ENCODE results near the gene TMOD4. TPM values are rescaled to one million over a fixed set of nuclear protein-coding genes. Genes with fewer than 3 reads are reported as not detected.
A peak's percentile ranks its signal among the peaks of the same experiment; 100 is the strongest.

TMOD4 gene
- total and polyA plus RNA-seq, 9 of the 15 experiments (the other 6 are each of a cell fraction or from before 2014, with no cell fraction given) = 0.18 to 1.8 (median 1.1) TPM; not detected in 1

DNA sequence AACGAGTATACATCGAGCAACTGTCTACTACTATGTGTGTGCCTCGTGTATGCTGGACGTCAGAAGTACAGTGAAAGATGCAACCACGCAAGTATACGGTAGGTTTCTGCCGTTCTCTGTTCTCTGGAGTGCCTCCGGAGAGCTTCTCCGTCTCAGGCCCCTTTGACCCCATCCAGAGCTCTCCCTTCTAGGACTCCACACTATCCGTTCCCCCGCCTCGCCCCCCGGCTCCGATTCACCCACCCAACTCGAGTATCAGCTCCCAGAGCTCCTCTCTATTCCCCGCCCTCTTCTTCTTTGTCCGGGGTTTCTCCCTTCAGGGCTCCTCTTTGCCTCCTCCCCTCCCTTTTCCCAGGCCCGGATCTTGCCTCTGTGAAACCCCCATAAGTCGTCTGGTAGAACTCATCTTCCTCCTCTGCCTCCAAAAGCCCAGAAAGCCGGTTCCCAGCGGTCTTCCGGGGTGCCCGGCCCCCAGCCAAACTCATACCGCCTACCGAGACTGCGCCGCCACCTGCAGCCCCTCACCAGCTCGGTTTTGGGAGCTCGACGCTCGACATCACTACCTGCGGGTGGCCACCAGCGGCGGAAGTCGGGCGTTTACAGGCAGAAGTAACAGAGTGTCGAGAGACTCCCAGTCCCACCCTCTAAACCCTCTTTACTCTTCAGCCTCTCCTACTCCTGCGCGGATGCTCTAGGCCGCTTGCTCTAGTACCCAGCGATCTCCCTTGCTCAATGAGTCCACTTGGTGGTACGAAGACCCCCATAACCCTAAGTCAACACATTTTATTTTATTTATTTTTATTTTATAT lies 14.1 kb upstream of the TMOD4 start, which contains the start of gene VPS72 (continued):
- no peak for TF ChIP-seq BDP1 (IDR thresholded peaks at IDR 0.05; ENCODE audit: insufficient read depth, insufficient read length)
- TF ChIP-seq, protein P1, sequence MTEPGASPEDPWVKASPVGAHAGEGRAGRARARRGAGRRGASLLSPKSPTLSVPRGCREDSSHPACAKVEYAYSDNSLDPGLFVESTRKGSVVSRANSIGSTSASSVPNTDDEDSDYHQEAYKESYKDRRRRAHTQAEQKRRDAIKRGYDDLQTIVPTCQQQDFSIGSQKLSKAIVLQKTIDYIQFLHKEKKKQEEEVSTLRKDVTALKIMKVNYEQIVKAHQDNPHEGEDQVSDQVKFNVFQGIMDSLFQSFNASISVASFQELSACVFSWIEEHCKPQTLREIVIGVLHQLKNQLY (CRISPR knock-in tag; conservative IDR thresholded peaks at IDR 0.05) = no peak
- no peak for TF ChIP-seq ZNF184 (CRISPR knock-in tag; IDR thresholded peaks at IDR 0.05)
- TF ChIP-seq, protein P2, sequence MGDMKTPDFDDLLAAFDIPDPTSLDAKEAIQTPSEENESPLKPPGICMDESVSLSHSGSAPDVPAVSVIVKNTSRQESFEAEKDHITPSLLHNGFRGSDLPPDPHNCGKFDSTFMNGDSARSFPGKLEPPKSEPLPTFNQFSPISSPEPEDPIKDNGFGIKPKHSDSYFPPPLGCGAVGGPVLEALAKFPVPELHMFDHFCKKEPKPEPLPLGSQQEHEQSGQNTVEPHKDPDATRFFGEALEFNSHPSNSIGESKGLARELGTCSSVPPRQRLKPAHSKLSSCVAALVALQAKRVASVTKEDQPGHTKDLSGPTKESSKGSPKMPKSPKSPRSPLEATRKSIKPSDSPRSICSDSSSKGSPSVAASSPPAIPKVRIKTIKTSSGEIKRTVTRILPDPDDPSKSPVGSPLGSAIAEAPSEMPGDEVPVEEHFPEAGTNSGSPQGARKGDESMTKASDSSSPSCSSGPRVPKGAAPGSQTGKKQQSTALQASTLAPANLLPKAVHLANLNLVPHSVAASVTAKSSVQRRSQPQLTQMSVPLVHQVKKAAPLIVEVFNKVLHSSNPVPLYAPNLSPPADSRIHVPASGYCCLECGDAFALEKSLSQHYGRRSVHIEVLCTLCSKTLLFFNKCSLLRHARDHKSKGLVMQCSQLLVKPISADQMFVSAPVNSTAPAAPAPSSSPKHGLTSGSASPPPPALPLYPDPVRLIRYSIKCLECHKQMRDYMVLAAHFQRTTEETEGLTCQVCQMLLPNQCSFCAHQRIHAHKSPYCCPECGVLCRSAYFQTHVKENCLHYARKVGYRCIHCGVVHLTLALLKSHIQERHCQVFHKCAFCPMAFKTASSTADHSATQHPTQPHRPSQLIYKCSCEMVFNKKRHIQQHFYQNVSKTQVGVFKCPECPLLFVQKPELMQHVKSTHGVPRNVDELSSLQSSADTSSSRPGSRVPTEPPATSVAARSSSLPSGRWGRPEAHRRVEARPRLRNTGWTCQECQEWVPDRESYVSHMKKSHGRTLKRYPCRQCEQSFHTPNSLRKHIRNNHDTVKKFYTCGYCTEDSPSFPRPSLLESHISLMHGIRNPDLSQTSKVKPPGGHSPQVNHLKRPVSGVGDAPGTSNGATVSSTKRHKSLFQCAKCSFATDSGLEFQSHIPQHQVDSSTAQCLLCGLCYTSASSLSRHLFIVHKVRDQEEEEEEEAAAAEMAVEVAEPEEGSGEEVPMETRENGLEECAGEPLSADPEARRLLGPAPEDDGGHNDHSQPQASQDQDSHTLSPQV (IDR thresholded peaks at IDR 0.05) = no peak; the same call in 1 of the 2 replicates
- TF ChIP-seq GABPB1 (CRISPR knock-in tag; IDR thresholded peaks at IDR 0.05) = peak; percentile 91
- TF ChIP-seq COPS2 (conservative IDR thresholded peaks at IDR 0.05) = no peak
- TF ChIP-seq, protein P3, sequence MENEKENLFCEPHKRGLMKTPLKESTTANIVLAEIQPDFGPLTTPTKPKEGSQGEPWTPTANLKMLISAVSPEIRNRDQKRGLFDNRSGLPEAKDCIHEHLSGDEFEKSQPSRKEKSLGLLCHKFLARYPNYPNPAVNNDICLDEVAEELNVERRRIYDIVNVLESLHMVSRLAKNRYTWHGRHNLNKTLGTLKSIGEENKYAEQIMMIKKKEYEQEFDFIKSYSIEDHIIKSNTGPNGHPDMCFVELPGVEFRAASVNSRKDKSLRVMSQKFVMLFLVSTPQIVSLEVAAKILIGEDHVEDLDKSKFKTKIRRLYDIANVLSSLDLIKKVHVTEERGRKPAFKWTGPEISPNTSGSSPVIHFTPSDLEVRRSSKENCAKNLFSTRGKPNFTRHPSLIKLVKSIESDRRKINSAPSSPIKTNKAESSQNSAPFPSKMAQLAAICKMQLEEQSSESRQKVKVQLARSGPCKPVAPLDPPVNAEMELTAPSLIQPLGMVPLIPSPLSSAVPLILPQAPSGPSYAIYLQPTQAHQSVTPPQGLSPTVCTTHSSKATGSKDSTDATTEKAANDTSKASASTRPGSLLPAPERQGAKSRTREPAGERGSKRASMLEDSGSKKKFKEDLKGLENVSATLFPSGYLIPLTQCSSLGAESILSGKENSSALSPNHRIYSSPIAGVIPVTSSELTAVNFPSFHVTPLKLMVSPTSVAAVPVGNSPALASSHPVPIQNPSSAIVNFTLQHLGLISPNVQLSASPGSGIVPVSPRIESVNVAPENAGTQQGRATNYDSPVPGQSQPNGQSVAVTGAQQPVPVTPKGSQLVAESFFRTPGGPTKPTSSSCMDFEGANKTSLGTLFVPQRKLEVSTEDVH (IDR thresholded peaks at IDR 0.05; ENCODE audit: low read depth, partially characterized antibody) = peak; percentile 76
- peak; percentile 76 for TF ChIP-seq TAF7 (tag; IDR thresholded peaks at IDR 0.05)
- TF ChIP-seq GABPB2 (CRISPR knock-in tag; conservative IDR thresholded peaks at IDR 0.05) = no peak
- TF ChIP-seq ZNF584 (CRISPR knock-in tag; IDR thresholded peaks at IDR 0.05; ENCODE audit: low read depth) = no peak
- no peak for TF ChIP-seq ZNF354B (CRISPR knock-in tag; IDR thresholded peaks at IDR 0.05)
- TF ChIP-seq, protein P4, sequence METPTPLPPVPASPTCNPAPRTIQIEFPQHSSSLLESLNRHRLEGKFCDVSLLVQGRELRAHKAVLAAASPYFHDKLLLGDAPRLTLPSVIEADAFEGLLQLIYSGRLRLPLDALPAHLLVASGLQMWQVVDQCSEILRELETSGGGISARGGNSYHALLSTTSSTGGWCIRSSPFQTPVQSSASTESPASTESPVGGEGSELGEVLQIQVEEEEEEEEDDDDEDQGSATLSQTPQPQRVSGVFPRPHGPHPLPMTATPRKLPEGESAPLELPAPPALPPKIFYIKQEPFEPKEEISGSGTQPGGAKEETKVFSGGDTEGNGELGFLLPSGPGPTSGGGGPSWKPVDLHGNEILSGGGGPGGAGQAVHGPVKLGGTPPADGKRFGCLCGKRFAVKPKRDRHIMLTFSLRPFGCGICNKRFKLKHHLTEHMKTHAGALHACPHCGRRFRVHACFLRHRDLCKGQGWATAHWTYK (CRISPR knock-in tag; IDR thresholded peaks at IDR 0.05) = 0 out of 2 replicates have a peak, but pooled peaks have one; percentile 77
- no peak for TF ChIP-seq KAT8 (IDR thresholded peaks at IDR 0.05; ENCODE audit: low read depth)
- no peak; the same call in 1 of the 2 replicates for TF ChIP-seq SOX6 (IDR thresholded peaks at IDR 0.05)
- TF ChIP-seq ZNF134 (CRISPR knock-in tag; conservative IDR thresholded peaks at IDR 0.05) = no peak
- TF ChIP-seq, protein P5, sequence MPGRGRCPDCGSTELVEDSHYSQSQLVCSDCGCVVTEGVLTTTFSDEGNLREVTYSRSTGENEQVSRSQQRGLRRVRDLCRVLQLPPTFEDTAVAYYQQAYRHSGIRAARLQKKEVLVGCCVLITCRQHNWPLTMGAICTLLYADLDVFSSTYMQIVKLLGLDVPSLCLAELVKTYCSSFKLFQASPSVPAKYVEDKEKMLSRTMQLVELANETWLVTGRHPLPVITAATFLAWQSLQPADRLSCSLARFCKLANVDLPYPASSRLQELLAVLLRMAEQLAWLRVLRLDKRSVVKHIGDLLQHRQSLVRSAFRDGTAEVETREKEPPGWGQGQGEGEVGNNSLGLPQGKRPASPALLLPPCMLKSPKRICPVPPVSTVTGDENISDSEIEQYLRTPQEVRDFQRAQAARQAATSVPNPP (IDR thresholded peaks at IDR 0.05; ENCODE audit: borderline replicate concordance, insufficient read depth, insufficient read length) = no peak
- TF ChIP-seq ZNF79 (CRISPR knock-in tag; IDR thresholded peaks at IDR 0.05; ENCODE audit: low read depth) = no peak
